ENCODE results near the gene MAP4K5. TPM values are rescaled to one million over a fixed set of nuclear protein-coding genes. Genes with fewer than 3 reads are reported as not detected.

The MAP4K5 gene
- total RNA-seq, 1 experiment from 2014 or later, result 33.1 TPM

DNA sequence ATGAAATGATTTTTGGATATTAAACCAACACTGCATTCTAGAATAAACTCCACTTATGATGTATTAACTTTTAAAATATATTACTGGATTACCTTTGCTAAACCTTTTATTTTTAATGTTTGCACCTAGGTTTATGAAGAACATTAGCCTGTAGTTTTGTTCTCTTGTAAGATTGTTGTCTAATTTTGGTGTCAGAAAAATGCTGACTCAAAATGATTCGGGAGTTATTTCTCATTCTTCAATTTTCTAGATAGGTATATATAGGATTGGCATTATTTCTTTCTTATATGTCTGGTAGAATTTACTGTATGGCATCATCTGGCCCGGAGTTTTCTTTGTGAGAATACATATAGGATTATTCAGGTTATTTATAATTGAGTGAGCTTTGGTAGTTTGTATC, 54.6 kb downstream of the MAP4K5 start:
- DNase-seq (ENCODE audit: low read depth, low spot score), result no peak
- ChIA-PET CTCF (no interaction called here), POLR2A (no interaction called here)
- Histone ChIP-seq H3K4me3 (ENCODE audit: low read depth in 2 of 2, low read length in 2 of 2) (no peak overlapping the region), H3K27ac (ENCODE audit: low read length) (no peak overlapping the region), H3K27me3 (ENCODE audit: control insufficient read depth, insufficient read depth, low read length) (no peaks in the 10 kb centered on the region), H3K9me3 (ENCODE audit: control insufficient read depth, insufficient read depth, low read depth, low read length) (peaks cover 20% of the 10 kb centered on the region; the same call in 1 of the 2 replicates), H3K36me3 (ENCODE audit: control insufficient read depth, insufficient read depth, low read length) (peaks cover 6% of the 10 kb centered on the region; the same call in 1 of the 2 replicates), H3K4me1 (ENCODE audit: control insufficient read depth, insufficient read depth, low read length) (no peaks in the 10 kb centered on the region)
- BruUV-seq (replicated peaks), result no TSS peak
- in situ Hi-C loops (cut with HindIII; ENCODE audit: low pct_unique_long_range_greater_than_20kb, low sequenced_read_pairs) (no loop called here), intact Hi-C loops (cut with micrococcal nuclease; ENCODE audit: unreplicated experiment) (no loop called here)
- ATAC-seq, result no peak
- TF ChIP-seq TCF7L2 (IDR thresholded peaks at IDR 0.05; ENCODE audit: low read depth, low read length), result no peak
- TF ChIP-seq SIN3A (IDR thresholded peaks at IDR 0.05; ENCODE audit: borderline replicate concordance, insufficient read depth, low read depth, low read length), result no peak
- TF ChIP-seq POLR2AphosphoS5 (IDR thresholded peaks at IDR 0.05; ENCODE audit: low read depth, low read length), result no peak
- TF ChIP-seq, protein P1, sequence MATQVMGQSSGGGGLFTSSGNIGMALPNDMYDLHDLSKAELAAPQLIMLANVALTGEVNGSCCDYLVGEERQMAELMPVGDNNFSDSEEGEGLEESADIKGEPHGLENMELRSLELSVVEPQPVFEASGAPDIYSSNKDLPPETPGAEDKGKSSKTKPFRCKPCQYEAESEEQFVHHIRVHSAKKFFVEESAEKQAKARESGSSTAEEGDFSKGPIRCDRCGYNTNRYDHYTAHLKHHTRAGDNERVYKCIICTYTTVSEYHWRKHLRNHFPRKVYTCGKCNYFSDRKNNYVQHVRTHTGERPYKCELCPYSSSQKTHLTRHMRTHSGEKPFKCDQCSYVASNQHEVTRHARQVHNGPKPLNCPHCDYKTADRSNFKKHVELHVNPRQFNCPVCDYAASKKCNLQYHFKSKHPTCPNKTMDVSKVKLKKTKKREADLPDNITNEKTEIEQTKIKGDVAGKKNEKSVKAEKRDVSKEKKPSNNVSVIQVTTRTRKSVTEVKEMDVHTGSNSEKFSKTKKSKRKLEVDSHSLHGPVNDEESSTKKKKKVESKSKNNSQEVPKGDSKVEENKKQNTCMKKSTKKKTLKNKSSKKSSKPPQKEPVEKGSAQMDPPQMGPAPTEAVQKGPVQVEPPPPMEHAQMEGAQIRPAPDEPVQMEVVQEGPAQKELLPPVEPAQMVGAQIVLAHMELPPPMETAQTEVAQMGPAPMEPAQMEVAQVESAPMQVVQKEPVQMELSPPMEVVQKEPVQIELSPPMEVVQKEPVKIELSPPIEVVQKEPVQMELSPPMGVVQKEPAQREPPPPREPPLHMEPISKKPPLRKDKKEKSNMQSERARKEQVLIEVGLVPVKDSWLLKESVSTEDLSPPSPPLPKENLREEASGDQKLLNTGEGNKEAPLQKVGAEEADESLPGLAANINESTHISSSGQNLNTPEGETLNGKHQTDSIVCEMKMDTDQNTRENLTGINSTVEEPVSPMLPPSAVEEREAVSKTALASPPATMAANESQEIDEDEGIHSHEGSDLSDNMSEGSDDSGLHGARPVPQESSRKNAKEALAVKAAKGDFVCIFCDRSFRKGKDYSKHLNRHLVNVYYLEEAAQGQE (IDR thresholded peaks at IDR 0.05; ENCODE audit: insufficient read depth in 1 of 2, low read depth in 2 of 2, low read length in 1 of 2), result no peak

DNA sequence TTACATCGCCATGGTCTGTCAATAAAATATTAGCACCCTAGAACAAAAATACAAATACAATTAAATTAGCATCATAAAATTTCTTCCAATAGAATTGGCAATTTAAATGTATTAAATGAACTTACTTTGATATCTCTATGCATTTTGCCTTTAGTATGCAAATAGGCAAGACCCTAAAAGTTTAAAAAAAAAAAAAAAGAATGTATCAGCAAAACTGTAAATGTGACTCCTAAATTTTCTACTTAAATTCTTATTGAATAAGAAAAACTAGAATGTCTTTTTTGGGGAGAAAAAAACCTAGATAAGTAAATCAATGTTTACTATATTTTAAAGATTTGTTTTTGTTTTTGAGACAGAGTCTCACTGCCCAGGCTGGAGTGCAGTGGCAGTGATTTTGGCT, 56.2 kb downstream of the MAP4K5 start:
- in situ Hi-C loops (cut with HindIII; ENCODE audit: low pct_unique_long_range_greater_than_20kb, low sequenced_read_pairs), result no loop called here
- Histone ChIP-seq H3K27me3 (ENCODE audit: control insufficient read depth, insufficient read depth, low read length) (no peaks in the 10 kb centered on the region), H3K9me3 (ENCODE audit: control insufficient read depth, insufficient read depth, low read depth, low read length) (peaks cover 37% of the 10 kb centered on the region), H3K36me3 (ENCODE audit: control insufficient read depth, insufficient read depth, low read length) (peaks cover 8% of the 10 kb centered on the region; the same call in 1 of the 2 replicates), H3K4me1 (ENCODE audit: control insufficient read depth, insufficient read depth, low read length) (no peaks in the 10 kb centered on the region), H3K4me3 (ENCODE audit: low read depth in 2 of 2, low read length in 2 of 2) (no peak overlapping the region), H3K27ac (ENCODE audit: low read length) (no peak overlapping the region)
- no TSS peak for BruUV-seq (replicated peaks)
- ChIA-PET POLR2A (no interaction called here), CTCF (no interaction called here)
- ATAC-seq, result no peak
- no peak for DNase-seq (ENCODE audit: low read depth, low spot score)
- intact Hi-C loops (cut with micrococcal nuclease; ENCODE audit: unreplicated experiment), result no loop called here
- TF ChIP-seq POLR2AphosphoS5 (IDR thresholded peaks at IDR 0.05; ENCODE audit: low read depth, low read length) (no peak), SIN3A (IDR thresholded peaks at IDR 0.05; ENCODE audit: borderline replicate concordance, insufficient read depth, low read depth, low read length) (no peak), TCF7L2 (IDR thresholded peaks at IDR 0.05; ENCODE audit: low read depth, low read length) (no peak)
- TF ChIP-seq, protein P2, sequence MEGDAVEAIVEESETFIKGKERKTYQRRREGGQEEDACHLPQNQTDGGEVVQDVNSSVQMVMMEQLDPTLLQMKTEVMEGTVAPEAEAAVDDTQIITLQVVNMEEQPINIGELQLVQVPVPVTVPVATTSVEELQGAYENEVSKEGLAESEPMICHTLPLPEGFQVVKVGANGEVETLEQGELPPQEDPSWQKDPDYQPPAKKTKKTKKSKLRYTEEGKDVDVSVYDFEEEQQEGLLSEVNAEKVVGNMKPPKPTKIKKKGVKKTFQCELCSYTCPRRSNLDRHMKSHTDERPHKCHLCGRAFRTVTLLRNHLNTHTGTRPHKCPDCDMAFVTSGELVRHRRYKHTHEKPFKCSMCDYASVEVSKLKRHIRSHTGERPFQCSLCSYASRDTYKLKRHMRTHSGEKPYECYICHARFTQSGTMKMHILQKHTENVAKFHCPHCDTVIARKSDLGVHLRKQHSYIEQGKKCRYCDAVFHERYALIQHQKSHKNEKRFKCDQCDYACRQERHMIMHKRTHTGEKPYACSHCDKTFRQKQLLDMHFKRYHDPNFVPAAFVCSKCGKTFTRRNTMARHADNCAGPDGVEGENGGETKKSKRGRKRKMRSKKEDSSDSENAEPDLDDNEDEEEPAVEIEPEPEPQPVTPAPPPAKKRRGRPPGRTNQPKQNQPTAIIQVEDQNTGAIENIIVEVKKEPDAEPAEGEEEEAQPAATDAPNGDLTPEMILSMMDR (IDR thresholded peaks at IDR 0.05), result no peak
- TF ChIP-seq, protein P1 (IDR thresholded peaks at IDR 0.05; ENCODE audit: insufficient read depth in 1 of 2, low read depth in 2 of 2, low read length in 1 of 2), result no peak

All from Panc1 (cell line).